Fibroblast of lung (primary cell): ENCODE results near the gene HECTD4.

Source experiments
- CTCF ChIP-seq, 2 donors: IDR thresholded peaks in 1 of 2; conservative IDR thresholded peaks in 1 of 2; 1 replicate in 1 of 2; 2 replicates in 1 of 2; pipeline ENCODE4 v1.5.1; 2011 to 2012; ENCODE audit warnings: low read length in 2 of 2, control low read depth in 1 of 2, inconsistent platforms in 1 of 2, low read depth in 1 of 2, mild to moderate bottlenecking in 1 of 2
- EZH2 ChIP-seq: IDR thresholded peaks from 2 replicates; pipeline ENCODE4 v1.5.1; 2012; ENCODE audit warnings: low read length, control low read depth, mild to moderate bottlenecking; ENCODE audit errors: missing control alignments

- TF ChIP-seq EZH2 (no peak), CTCF (conservative IDR thresholded peaks at IDR 0.05 in 1 of 2, IDR thresholded peaks at IDR 0.05 in 1 of 2; ENCODE audit: low read depth in 1 of 2, low read length in 2 of 2) (no peak)
These were observed 64.8 kb downstream of the HECTD4 start for GRCh38 chr12:112317481-112317880.
